Liver (tissue), 9 donors: Measurements from ENCODE around the gene AHSG. TPM values are rescaled to one million over a fixed set of nuclear protein-coding genes. Genes with fewer than 3 reads are reported as not detected.
A peak's percentile ranks its signal among the peaks of the same experiment; 100 is the strongest.

Experiments used
- DNase-seq: peaks from one replicate; pipeline ENCODE4 v3.0.0-alpha.2; 2017; ENCODE audit warnings: low spot score
- H3K27ac ChIP-seq, 2 donors: one replicate each; pipeline ENCODE4 v1.7.0; 2013; ENCODE audit warnings: inconsistent platforms in 2 of 2, low read length in 2 of 2, control low read depth in 1 of 2, low read depth in 1 of 2, mild to moderate bottlenecking in 1 of 2
- H3K27me3 ChIP-seq, 4 donors: one replicate each; pipeline versions ENCODE4 v1.6.1 to v1.7.0; 2013; ENCODE audit warnings: low read length in 3 of 4, inconsistent platforms in 1 of 4, mild to moderate bottlenecking in 1 of 4, moderate library complexity in 1 of 4; ENCODE audit not compliant: control insufficient read depth in 4 of 4, insufficient read depth in 4 of 4
- H3K36me3 ChIP-seq, 4 donors: one replicate each; pipeline versions ENCODE4 v1.6.1 to v1.7.0; 2013; ENCODE audit warnings: low read length in 3 of 4, mild to moderate bottlenecking in 3 of 4, low read depth in 1 of 4, moderate library complexity in 1 of 4; ENCODE audit not compliant: control insufficient read depth in 4 of 4, insufficient read depth in 3 of 4
- H3K4me1 ChIP-seq, 4 donors: one replicate each; pipeline versions ENCODE4 v1.6.1 to v1.7.0; 2013; ENCODE audit warnings: low read length in 3 of 4, mild to moderate bottlenecking in 3 of 4, moderate library complexity in 1 of 4; ENCODE audit not compliant: control insufficient read depth in 4 of 4, insufficient read depth in 4 of 4
- H3K4me3 ChIP-seq, 3 donors: one replicate each; pipeline versions ENCODE4 v1.6.1 to v1.7.0; 2013; ENCODE audit warnings: low read length in 3 of 3, control low read depth in 1 of 3, low read depth in 1 of 3, mild to moderate bottlenecking in 1 of 3
- H3K9ac ChIP-seq, 2 donors: one replicate each; pipeline ENCODE4 v1.7.0; 2013; ENCODE audit warnings: low read length in 2 of 2, mild to moderate bottlenecking in 2 of 2, moderate library complexity in 2 of 2, control low read depth in 1 of 2, low read depth in 1 of 2
- H3K9me3 ChIP-seq, 4 donors: one replicate each; pipeline versions ENCODE4 v1.6.1 to v1.7.0; 2013; ENCODE audit warnings: low read length in 3 of 4; ENCODE audit not compliant: control insufficient read depth in 4 of 4
- ATF3 ChIP-seq: IDR thresholded peaks from 2 replicates; pipeline ENCODE4 v1.6.1; 2016; ENCODE audit warnings: antibody characterized with exemption
- CTCF ChIP-seq: fragments of 150-350 bp; IDR thresholded peaks from 2 replicates; pipeline ENCODE4 v1.5.1; 2017; ENCODE audit warnings: improper control_type of control experiment, low read depth, low read length; ENCODE audit not compliant: missing input control
- EGR1 ChIP-seq, 2 donors: IDR thresholded peaks; 2 replicates each; pipeline ENCODE4 v1.6.1; 2016 to 2018; ENCODE audit warnings: antibody characterized with exemption in 2 of 2, low read depth in 2 of 2
- FOXA2 ChIP-seq: IDR thresholded peaks from 2 replicates; pipeline ENCODE4 v1.6.1; 2016; ENCODE audit warnings: antibody characterized with exemption
- GABPA ChIP-seq, 2 donors: IDR thresholded peaks in 1 of 2; conservative IDR thresholded peaks in 1 of 2; 2 replicates each; pipeline ENCODE4 v1.6.1; 2016; ENCODE audit warnings: antibody characterized with exemption in 2 of 2, mild to moderate bottlenecking in 1 of 2, moderate library complexity in 1 of 2
- JUND ChIP-seq, 2 donors: IDR thresholded peaks; 2 replicates each; pipeline ENCODE4 v1.6.1; 2016; ENCODE audit warnings: antibody characterized with exemption in 2 of 2
- RAD21 ChIP-seq, 2 donors: IDR thresholded peaks; 2 replicates each; pipeline ENCODE4 v1.6.1; 2016; ENCODE audit warnings: antibody characterized with exemption in 2 of 2, mild to moderate bottlenecking in 2 of 2
- REST ChIP-seq: IDR thresholded peaks from 2 replicates; pipeline ENCODE4 v1.6.1; 2016; ENCODE audit warnings: antibody characterized with exemption, mild to moderate bottlenecking
- RXRA ChIP-seq, 2 donors: IDR thresholded peaks; 2 replicates each; pipeline ENCODE4 v1.6.1; 2017 to 2018; ENCODE audit warnings: antibody characterized with exemption in 2 of 2, mild to moderate bottlenecking in 1 of 2
- SP1 ChIP-seq: IDR thresholded peaks from 2 replicates; pipeline ENCODE4 v1.6.1; 2018; ENCODE audit warnings: antibody characterized with exemption, mild to moderate bottlenecking
- TAF1 ChIP-seq: conservative IDR thresholded peaks from 2 replicates; pipeline ENCODE4 v1.6.1; 2016; ENCODE audit warnings: antibody characterized with exemption, mild to moderate bottlenecking
- ZBTB33 ChIP-seq: IDR thresholded peaks from 2 replicates; pipeline ENCODE4 v1.6.1; 2016; ENCODE audit warnings: antibody characterized with exemption
- WGBS: extraction: QIAGEN DNeasy Blood & Tissue Kit; methylation state at CpG from one replicate; pipeline ENCODE4 v1.1.7; 2013; 5-methylcytosine and 5-hydroxymethylcytosine counted together
- polyA plus RNA-seq, 2 donors: library from polyadenylated mRNA; stranded (reverse) in 1 of 2; unstranded in 1 of 2; fragments of 200-250 nt in 1 of 2; fragments of >200 nt in 1 of 2; fragmentation: Nextera tagmentation in 1 of 2; extraction: Ambion mirVana in 1 of 2; gene quantifications; one replicate each; pipeline versions ENCODE4 v1.2.1 to v1.2.3, GENCODE V29; 2013 to 2015
- total RNA-seq, 2 donors: library from RNA; depleted of rRNA; stranded (reverse); fragments of >200 nt; gene quantifications; one replicate each; pipeline ENCODE4 v1.2.3, GENCODE V29; 2014
- donor health status: healthy.
- donor health status: healthy.
- donor health status: healthy.
- donor health status: healthy.
- donor health status: healthy.

The AHSG gene
- total and polyA plus RNA-seq, 4 donors: 965 to 4,470 (median 2,050) TPM

GRCh38 chr3:186651678-186652215 lies 38.9 kb downstream of the AHSG start:
- TF ChIP-seq EGR1 (IDR thresholded peaks at IDR 0.05; ENCODE audit: low read depth in 2 of 2) (no peak), SP1 (no peak), RAD21 (IDR thresholded peaks at IDR 0.05) (no peak)
- whole genome bisulfite sequencing: 90% methylated on average over 3 of the region's 3 CpGs
- H3K4me1 ChIP-seq: no peaks in the 10 kb centered on the region

GRCh38 chr3:186653080-186653707 lies 40.3 kb downstream of the AHSG start:
- TF ChIP-seq REST: no peak
- no peak for TF ChIP-seq ZBTB33
- TF ChIP-seq ATF3: no peak
- no peak for TF ChIP-seq TAF1
- no peak for TF ChIP-seq SP1
- no peak for TF ChIP-seq CTCF
- no peak for TF ChIP-seq FOXA2
- no peak for TF ChIP-seq GABPA (IDR thresholded peaks at IDR 0.05 in 1 of 2, conservative IDR thresholded peaks at IDR 0.05 in 1 of 2)
- TF ChIP-seq RAD21 (IDR thresholded peaks at IDR 0.05): no peak
- no peak for TF ChIP-seq RXRA (IDR thresholded peaks at IDR 0.05)
- TF ChIP-seq JUND (IDR thresholded peaks at IDR 0.05): no peak
- Histone ChIP-seq H3K36me3 (peaks cover 3 to 43% (median 34%) of the 10 kb centered on the region in 4 donors), H3K27me3 (no peaks in the 10 kb centered on the region), H3K27ac (no peak overlapping the region), H3K9ac (no peak overlapping the region), H3K4me1 (no peaks in the 10 kb centered on the region), H3K4me3 (peak overlapping the region in 2 of 3 donors; percentile 20 to 32), H3K9me3 (peaks cover 0 to 33% (median 9%) of the 10 kb centered on the region in 4 donors)
- WGBS: 76% methylated on average over 7 of the region's 7 CpGs
- DNase-seq: no peak

More at GRCh38 chr3:186651678-186652215, 38.9 kb downstream of the AHSG start:
- no peaks in the 10 kb centered on the region for H3K27me3 ChIP-seq
- no peak for DNase-seq
- H3K27ac ChIP-seq: no peak overlapping the region
- H3K9me3 ChIP-seq: peaks cover 0 to 33% (median 9%) of the 10 kb centered on the region in 4 donors
- peak overlapping the region in 1 of 3 donors; percentile 10 for H3K4me3 ChIP-seq
- peaks cover 3 to 56% (median 41%) of the 10 kb centered on the region in 4 donors for H3K36me3 ChIP-seq
- H3K9ac ChIP-seq: no peak overlapping the region
